Myometrial cell (primary cell): ENCODE measurements around the gene ACER1. TPM values are rescaled to one million over a fixed set of nuclear protein-coding genes. Genes with fewer than 3 reads are reported as not detected.

Experiments used
- total RNA-seq: library from RNA; depleted of rRNA; stranded (reverse); fragments of >200 nt; gene quantifications from 2 replicates; pipeline ENCODE4 v1.2.3, GENCODE V29; 2015

The ACER1 gene
- not detected in 2 replicates for total RNA-seq

GRCh38 chr19:6333439-6333838 is at the start of gene ACER1:
TSS of gene ACER1 (minus strand) at chr19:6333612. CDS start at chr19:6333551, 61 bp downstream.

GRCh38 chr19:6375411-6376010 is 42.1 kb upstream of the ACER1 start, which contains the start of gene PSPN:
TSS of gene PSPN (minus strand) at chr19:6375933. CDS start at chr19:6375849, 84 bp downstream.

GRCh38 chr19:6372594-6373095 is 39.2 kb upstream of the ACER1 start, which contains the start of gene ALKBH7:
TSS of gene ALKBH7 (plus strand) at chr19:6372794. CDS start at chr19:6372821, 27 bp downstream.

GRCh38 chr19:6279931-6280591 is 53.4 kb downstream of the ACER1 start, which contains the start of gene MLLT1:
TSS of gene MLLT1 (minus strand) at chr19:6279975. CDS start at chr19:6279784, 191 bp downstream.

Other genes with a start within 250 kb of the ACER1 start
- gene RFX2, start 223.1 kb downstream of the ACER1 start, total RNA-seq: 3.2 and 8.9 TPM in 2 replicates
- gene ACSBG2, start 197.9 kb downstream of the ACER1 start, total RNA-seq: not detected in 2 replicates
- gene MLLT1, start 53.6 kb downstream of the ACER1 start, total RNA-seq: 22.5 and 23.9 TPM in 2 replicates
- gene CLPP, start 27.9 kb upstream of the ACER1 start, total RNA-seq: 147 and 276 TPM in 2 replicates
- gene ALKBH7, start 39.2 kb upstream of the ACER1 start, total RNA-seq: 46.3 and 69.2 TPM in 2 replicates
- under 0.01 and 0.89 TPM in 2 replicates for gene PSPN, start 42.3 kb upstream of the ACER1 start, total RNA-seq
- 41.6 and 49.9 TPM in 2 replicates for gene GTF2F1, start 59.6 kb upstream of the ACER1 start, total RNA-seq
- 158 and 168 TPM in 2 replicates for gene KHSRP, start 91.2 kb upstream of the ACER1 start, total RNA-seq
- not detected in 2 replicates for gene SLC25A41, start 100.2 kb upstream of the ACER1 start, total RNA-seq
- gene SLC25A23, start 126.2 kb upstream of the ACER1 start, total RNA-seq: 13.1 and 14.1 TPM in 2 replicates
- gene CRB3, start 130.7 kb upstream of the ACER1 start, total RNA-seq: not detected in 2 replicates
- gene DENND1C, start 148.2 kb upstream of the ACER1 start, total RNA-seq: 0.29 TPM in 1 of 2 replicates, not detected in the other
- gene TUBB4A, start 168.7 kb upstream of the ACER1 start, total RNA-seq: not detected in 2 replicates
- gene TNFSF9, start 197.4 kb upstream of the ACER1 start, total RNA-seq: 1.2 and 1.6 TPM in 2 replicates